HepG2 (cell line): ENCODE measurements around the gene CYP27B1. TPM values are rescaled to one million over a fixed set of nuclear protein-coding genes. Genes with fewer than 3 reads are reported as not detected.

ENCODE experiments used
- ARID2 ChIP-seq: sonication (generic); formaldehyde crosslinking; IDR thresholded peaks from 2 replicates; pipeline ENCODE4 v1.8.1; 2022; ENCODE audit warnings: mild to moderate bottlenecking, missing genetic modification reagents, borderline replicate concordance
- ETV5 ChIP-seq: IDR thresholded peaks from 2 replicates; pipeline ENCODE4 v1.6.1; 2018; ENCODE audit warnings: missing biosample characterization, missing genetic modification reagents, inconsistent platforms, borderline replicate concordance
- FOXO1 ChIP-seq: sonication (generic); formaldehyde crosslinking; IDR thresholded peaks from 2 replicates; pipeline ENCODE4 v1.4.0; 2020; ENCODE audit warnings: missing genetic modification reagents
- GLI4 ChIP-seq: sonication (generic); formaldehyde crosslinking; IDR thresholded peaks from 2 replicates; pipeline ENCODE4 v1.5.1; 2020; ENCODE audit warnings: missing genetic modification reagents, mild to moderate bottlenecking, moderate library complexity, borderline replicate concordance
- HCFC1 ChIP-seq: fragments of 150-350 bp; IDR thresholded peaks from 2 replicates; pipeline ENCODE4 v1.6.1; 2014; ENCODE audit warnings: low read depth, low read length
- HNRNPH1 ChIP-seq: fragments of 200-400 bp; formaldehyde crosslinking; optimal IDR thresholded peaks from 2 replicates; pipeline ENCODE3; 2017; ENCODE audit warnings: mild to moderate bottlenecking, low read depth, low read length
- POLR2AphosphoS5 ChIP-seq: IDR thresholded peaks from 2 replicates; pipeline ENCODE4 v1.6.1; 2012; ENCODE audit warnings: low read depth, low read length
- SKIL ChIP-seq: sonication (generic); formaldehyde crosslinking; IDR thresholded peaks from 2 replicates; pipeline ENCODE4 v1.8.0; 2022; ENCODE audit warnings: missing genetic modification reagents, mild to moderate bottlenecking, moderate library complexity, borderline replicate concordance
- SOX13 ChIP-seq, 3 experiments: fragments of 450-650 bp in 1 of 3; sonication (generic) in 1 of 3; formaldehyde crosslinking in 1 of 3; IDR thresholded peaks in 2 of 3; conservative IDR thresholded peaks in 1 of 3; 2 replicates each; pipeline versions ENCODE4 v1.5.0 to v1.6.1; 2016 to 2020; ENCODE audit warnings: antibody characterized with exemption in 1 of 3, mild to moderate bottlenecking in 1 of 3, missing compliant biosample characterization in 1 of 3, missing genetic modification reagents in 1 of 3, moderate library complexity in 1 of 3
- TIGD3 ChIP-seq: sonication (generic); formaldehyde crosslinking; IDR thresholded peaks from 2 replicates; pipeline ENCODE4 v1.5.1; 2020; ENCODE audit warnings: mild to moderate bottlenecking, missing genetic modification reagents, borderline replicate concordance
- ZBTB38 ChIP-seq: sonication (generic); formaldehyde crosslinking; IDR thresholded peaks from 2 replicates; pipeline ENCODE4 v1.5.1; 2020; ENCODE audit warnings: mild to moderate bottlenecking, missing genetic modification reagents
- ZKSCAN1 ChIP-seq: fragments of 150-350 bp; IDR thresholded peaks from 2 replicates; pipeline ENCODE4 v1.6.1; 2014; ENCODE audit warnings: low read length
- ZNF549 ChIP-seq: sonication (generic); formaldehyde crosslinking; IDR thresholded peaks from 2 replicates; pipeline ENCODE4 v1.5.0; 2020; ENCODE audit warnings: missing genetic modification reagents
- ZNF781 ChIP-seq: sonication (generic); formaldehyde crosslinking; IDR thresholded peaks from 2 replicates; pipeline ENCODE4 v1.5.1; 2020; ENCODE audit warnings: borderline replicate concordance, mild to moderate bottlenecking, missing genetic modification reagents; ENCODE audit errors: not compliant biosample characterization
- ZNF792 ChIP-seq: IDR thresholded peaks from 2 replicates; pipeline ENCODE4 v1.6.1; 2016
- ZNF83 ChIP-seq: sonication (generic); formaldehyde crosslinking; IDR thresholded peaks from 2 replicates; pipeline ENCODE4 v1.4.0; 2020; ENCODE audit warnings: missing genetic modification reagents, mild to moderate bottlenecking, borderline replicate concordance
- polyA plus RNA-seq, 8 experiments: library from polyadenylated mRNA; depleted of rRNA in 3 of 8; stranded (reverse) in 7 of 8; unstranded in 1 of 8; fragments of >200 nt; fragmentation: Illumina TruSeq in 4 of 8; extraction: Trizol in 4 of 8; gene quantifications; 2 replicates each; pipeline versions ENCODE4 v1.2.1 to v1.2.3, GENCODE V29; 2011 to 2016; ENCODE audit warnings: low read depth in 4 of 8, missing spikeins in 1 of 8, mixed read lengths in 1 of 8; ENCODE audit not compliant: insufficient read depth in 1 of 8
- total RNA-seq, 5 experiments: library from RNA; depleted of rRNA; stranded (reverse); fragments of >200 nt; fragmentation: Illumina TruSeq; extraction: Trizol; gene quantifications; 2 replicates each; pipeline ENCODE4 v1.2.3, GENCODE V29; 2016; ENCODE audit warnings: low read depth in 1 of 5
- TF ChIP-seq, protein P1 (sequence below): sonication (generic); formaldehyde crosslinking; IDR thresholded peaks from 2 replicates; pipeline ENCODE4 v1.8.1; 2023; ENCODE audit warnings: mild to moderate bottlenecking, moderate library complexity, missing genetic modification reagents
- TF ChIP-seq, protein P2 (sequence below): sonication (generic); formaldehyde crosslinking; IDR thresholded peaks from 2 replicates; pipeline ENCODE4 v1.5.1; 2020; ENCODE audit warnings: missing genetic modification reagents, mild to moderate bottlenecking, borderline replicate concordance

The CYP27B1 gene
- total and polyA plus RNA-seq, 2 of the 13 experiments (the other 11 are each of a cell fraction or from before 2014, with no cell fraction given), result 2.3 to 3.0 TPM

GRCh38 chr12:57782608-57783465, 16.0 kb upstream of the CYP27B1 start, which contains the start of gene TSFM (continued):
- no peak for TF ChIP-seq ZNF781 (CRISPR knock-in tag)
- no peak for TF ChIP-seq ZKSCAN1
- peak; percentile 23 for TF ChIP-seq HNRNPH1
- TF ChIP-seq FOXO1 (CRISPR knock-in tag), result peak; percentile 94
- TF ChIP-seq ZNF83 (CRISPR knock-in tag), result peak; percentile 86; the same call in 1 of the 2 replicates
- TF ChIP-seq SOX13 (IDR thresholded peaks at IDR 0.05), result 0 out of 2 replicates have a peak, but pooled peaks have one; percentile 40
- peak in 1 of 2 experiments; percentile 70; a peak in 2 of 4 replicates for TF ChIP-seq SOX13 (CRISPR knock-in tag; conservative IDR thresholded peaks at IDR 0.05 in 1 of 2, IDR thresholded peaks at IDR 0.05 in 1 of 2)
- 0 out of 2 replicates have a peak, but pooled peaks have one; percentile 20 for TF ChIP-seq GLI4
- no peak for TF ChIP-seq ARID2 (CRISPR knock-in tag)
- TF ChIP-seq SKIL, result no peak; the same call in 1 of the 2 replicates
- TF ChIP-seq, protein P1, sequence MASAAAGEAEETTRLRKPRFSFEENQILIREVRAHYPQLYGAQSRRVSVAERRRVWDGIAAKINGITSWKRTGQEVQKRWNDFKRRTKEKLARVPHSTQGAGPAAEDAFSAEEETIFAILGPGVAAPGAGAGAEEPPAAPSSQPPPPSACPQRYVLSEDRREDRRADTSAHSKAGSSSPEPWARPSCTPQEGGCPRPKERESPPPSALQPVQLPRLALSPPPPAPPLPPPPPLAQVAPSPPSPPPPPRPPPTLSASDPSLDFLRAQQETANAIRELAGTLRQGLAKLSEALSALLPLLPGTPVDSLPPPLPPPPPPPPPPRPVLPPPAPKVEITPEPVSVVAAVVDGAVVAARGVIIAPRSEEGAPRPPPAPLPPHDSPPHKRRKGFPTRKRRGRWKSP (CRISPR knock-in tag), result peak; percentile 71
- peak; percentile 85 for TF ChIP-seq POLR2AphosphoS5
- no peak for TF ChIP-seq ZNF549
- TF ChIP-seq ZBTB38, result peak; percentile 87
- TF ChIP-seq HCFC1, result peak; percentile 64; the same call in 1 of the 2 replicates
- TF ChIP-seq TIGD3 (CRISPR knock-in tag), result no peak
- peak; percentile 92 for TF ChIP-seq ZNF792 (CRISPR knock-in tag)
- TF ChIP-seq ETV5 (CRISPR knock-in tag), result peak; percentile 48; the same call in 1 of the 2 replicates
- TF ChIP-seq, protein P2, sequence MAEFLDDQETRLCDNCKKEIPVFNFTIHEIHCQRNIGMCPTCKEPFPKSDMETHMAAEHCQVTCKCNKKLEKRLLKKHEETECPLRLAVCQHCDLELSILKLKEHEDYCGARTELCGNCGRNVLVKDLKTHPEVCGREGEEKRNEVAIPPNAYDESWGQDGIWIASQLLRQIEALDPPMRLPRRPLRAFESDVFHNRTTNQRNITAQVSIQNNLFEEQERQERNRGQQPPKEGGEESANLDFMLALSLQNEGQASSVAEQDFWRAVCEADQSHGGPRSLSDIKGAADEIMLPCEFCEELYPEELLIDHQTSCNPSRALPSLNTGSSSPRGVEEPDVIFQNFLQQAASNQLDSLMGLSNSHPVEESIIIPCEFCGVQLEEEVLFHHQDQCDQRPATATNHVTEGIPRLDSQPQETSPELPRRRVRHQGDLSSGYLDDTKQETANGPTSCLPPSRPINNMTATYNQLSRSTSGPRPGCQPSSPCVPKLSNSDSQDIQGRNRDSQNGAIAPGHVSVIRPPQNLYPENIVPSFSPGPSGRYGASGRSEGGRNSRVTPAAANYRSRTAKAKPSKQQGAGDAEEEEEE, result peak; percentile 84; the same call in 1 of the 2 replicates
